GM12878 (cell line): ENCODE data around the gene NR0B1. TPM values are rescaled to one million over a fixed set of nuclear protein-coding genes. Genes with fewer than 3 reads are reported as not detected.

Source experiments
- ATAC-seq: fragments of 200-7000 bp; cut with Tn5 transposase; 3 replicates; pipeline ENCODE4 v1.9.1; 2020; ENCODE audit warnings: mild to moderate bottlenecking, moderate library complexity
- BruUV-seq: library from RNA; stranded (reverse); fragments of 400-500 nt; replicated peaks from 2 replicates; lab custom pipeline; 2021; lab: Mats Ljungman, UMichigan
- CTCF ChIA-PET: fragments of 300-600 bp; sonication (Branson Sonifier 250); formaldehyde crosslinking; extraction: SDS; loops from one replicate; lab custom pipeline; 2021; ENCODE audit warnings: inconsistent platforms; lab: Yijun Ruan, JAX
- POLR2A ChIA-PET: fragments of 350-600 bp; formaldehyde crosslinking; extraction: SDS; loops from one replicate; lab custom pipeline; 2021; ENCODE audit warnings: inconsistent platforms; lab: Charles Lee
- RAD21 ChIA-PET: fragments of 300-600 bp; sonication (Branson Sonifier 250); formaldehyde crosslinking; loops from one replicate; lab custom pipeline; 2023; ENCODE audit warnings: antibody characterized with exemption; ENCODE audit not compliant: unreplicated experiment; lab: Charles Lee
- SMC1A ChIA-PET: fragments of 300-600 bp; sonication (Branson Sonifier 250); formaldehyde crosslinking; loops from one replicate; lab custom pipeline; 2023; ENCODE audit not compliant: unreplicated experiment, uncharacterized antibody; lab: Charles Lee
- DNase-seq: peaks from one replicate; pipeline ENCODE4 v3.0.0-alpha.2; 2011; ENCODE audit warnings: low read depth, low spot score
- FAIRE-seq: peaks from 3 replicates; lab custom pipeline; 2011; peaks lifted over from hg19 to GRCh38; lab: Jason Lieb, UNC
- H2AFZ ChIP-seq: 2 replicates; pipeline ENCODE4 v1.6.0; 2011; ENCODE audit warnings: low read depth, low read length, control low read depth; ENCODE audit not compliant: control insufficient read depth
- H3K27ac ChIP-seq: 2 replicates; pipeline ENCODE4 v1.5.1; 2011; ENCODE audit warnings: control low read depth; ENCODE audit not compliant: control insufficient read depth, insufficient read depth
- H3K27me3 ChIP-seq, 2 experiments: replicated peaks in 1 of 2; 2 replicates each; pipeline versions ENCODE4 v1.6.0 to v1.6.1; 2011; ENCODE audit warnings: low read length in 1 of 2; ENCODE audit not compliant: control insufficient read depth in 2 of 2, insufficient read depth in 2 of 2
- H3K36me3 ChIP-seq, 2 experiments: 2 replicates each; pipeline ENCODE4 v1.5.1; 2011; ENCODE audit warnings: low read length in 1 of 2; ENCODE audit not compliant: control insufficient read depth in 2 of 2, insufficient read depth in 2 of 2
- H3K4me1 ChIP-seq: 2 replicates; pipeline ENCODE4 v1.6.1; 2011; ENCODE audit warnings: mild to moderate bottlenecking, low read length, moderate library complexity, mixed read lengths; ENCODE audit not compliant: control insufficient read depth, insufficient read depth
- H3K4me2 ChIP-seq: 2 replicates; pipeline ENCODE4 v1.6.0; 2011; ENCODE audit warnings: control low read depth; ENCODE audit not compliant: control insufficient read depth, insufficient read depth
- H3K4me3 ChIP-seq: fragments of 200-600 bp; sonication (generic); 2 replicates; pipeline ENCODE4 v1.5.1; 2016
- H3K79me2 ChIP-seq: 2 replicates; pipeline ENCODE4 v1.6.0; 2011; ENCODE audit warnings: low read length; ENCODE audit not compliant: control insufficient read depth, insufficient read depth
- H3K9ac ChIP-seq: 2 replicates; pipeline ENCODE4 v1.8.0; 2011; ENCODE audit warnings: low read length, control low read depth, mixed read lengths; ENCODE audit not compliant: control insufficient read depth, insufficient read depth
- H3K9me3 ChIP-seq: replicated peaks from 3 replicates; pipeline ENCODE4 v1.5.1; 2011; ENCODE audit warnings: mild to moderate bottlenecking, low read length; ENCODE audit not compliant: control insufficient read depth, insufficient read depth
- H4K20me1 ChIP-seq: 2 replicates; pipeline ENCODE4 v1.6.0; 2011; ENCODE audit not compliant: control insufficient read depth, insufficient read depth
- BCL11A ChIP-seq: IDR thresholded peaks from 2 replicates; pipeline ENCODE4 v1.6.1; 2011; ENCODE audit warnings: low read depth, low read length
- CHD4 ChIP-seq: fragments of 200-600 bp; sonication (generic); IDR thresholded peaks from 2 replicates; pipeline ENCODE4 v1.6.1; 2016; ENCODE audit warnings: mild to moderate bottlenecking
- MEF2A ChIP-seq: IDR thresholded peaks from 2 replicates; pipeline ENCODE4 v1.6.1; 2011; ENCODE audit warnings: low read depth, mild to moderate bottlenecking, low read length, moderate library complexity; ENCODE audit not compliant: insufficient read depth
- NR2F1 ChIP-seq: fragments of 450-650 bp; conservative IDR thresholded peaks from 2 replicates; pipeline ENCODE4 v1.6.1; 2017; ENCODE audit warnings: mild to moderate bottlenecking
- RAD21 ChIP-seq: IDR thresholded peaks from 2 replicates; pipeline ENCODE4 v1.6.1; 2011; ENCODE audit warnings: mild to moderate bottlenecking, low read depth, low read length, moderate library complexity; ENCODE audit not compliant: insufficient read depth
- RAD51 ChIP-seq: fragments of 450-650 bp; IDR thresholded peaks from 2 replicates; pipeline ENCODE4 v1.6.1; 2016; ENCODE audit warnings: moderate library complexity, mild to moderate bottlenecking, inconsistent platforms
- SIX5 ChIP-seq: IDR thresholded peaks from 2 replicates; pipeline ENCODE4 v1.6.1; 2011; ENCODE audit warnings: mild to moderate bottlenecking, low read depth, low read length, moderate library complexity; ENCODE audit not compliant: severe bottlenecking
- SMAD5 ChIP-seq: IDR thresholded peaks from 2 replicates; pipeline ENCODE4 v1.6.1; 2016; ENCODE audit warnings: antibody characterized with exemption, low read depth
- SUZ12 ChIP-seq: fragments of 200-600 bp; sonication (generic); IDR thresholded peaks from one replicate; pipeline ENCODE4 v1.6.1; 2018; ENCODE audit warnings: antibody characterized with exemption, mild to moderate bottlenecking; ENCODE audit not compliant: unreplicated experiment
- YBX1 ChIP-seq: fragments of 450-650 bp; IDR thresholded peaks from 2 replicates; pipeline ENCODE4 v1.6.1; 2016; ENCODE audit warnings: antibody characterized with exemption
- ZNF384 ChIP-seq: IDR thresholded peaks from 2 replicates; pipeline ENCODE4 v1.6.1; 2012; ENCODE audit warnings: low read depth, mild to moderate bottlenecking, low read length, improper control_type of control experiment, borderline replicate concordance
- WGBS: methylation state at CpG from one replicate; pipeline ENCODE4 v1.1.6; 2016; ENCODE audit warnings: low lambda C conversion rate; ENCODE audit not compliant: insufficient replicate concordance, insufficient coverage; ENCODE audit errors: missing lambda C conversion rate; 5-methylcytosine and 5-hydroxymethylcytosine counted together
- in situ Hi-C: fragments of 300-500 bp; cut with MboI; formaldehyde crosslinking; loops from 9 replicates; pipeline ENCODE4 v1.14.3; 2018; ENCODE audit warnings: mixed read lengths
- intact Hi-C: fragments of 100-400 bp; cut with micrococcal nuclease; formaldehyde crosslinking; loops from one replicate; pipeline ENCODE4 v1.14.2; 2022; ENCODE audit not compliant: unreplicated experiment
- polyA plus RNA-seq, 11 experiments: library from polyadenylated mRNA; depleted of rRNA in 4 of 11; unstranded in 6 of 11; stranded (reverse) in 5 of 11; fragments of >200 nt; fragmentation: Nextera tagmentation in 4 of 11; fragmentation: Illumina TruSeq in 1 of 11; extraction: Ambion mirVana in 4 of 11; extraction: Trizol in 1 of 11; gene quantifications; 1 replicate in 1 of 11; 2 replicates in 10 of 11; pipeline versions ENCODE4 v1.2.1 to v1.2.3, GENCODE V29; 2011 to 2016; ENCODE audit warnings: inconsistent platforms in 2 of 11, missing spikeins in 2 of 11, low read depth in 1 of 11
- total RNA-seq, 4 experiments: library from RNA; depleted of rRNA in 3 of 4; stranded (reverse); fragments of >200 nt in 3 of 4; fragmentation: Illumina TruSeq in 1 of 4; extraction: Trizol in 1 of 4; gene quantifications; 2 replicates each; pipeline versions ENCODE4 v1.2.1 to v1.2.3, GENCODE V29; 2013 to 2021
- TF ChIP-seq, protein P1 (sequence below): IDR thresholded peaks from 2 replicates; pipeline ENCODE4 v1.6.1; 2011; ENCODE audit warnings: borderline replicate concordance, low read depth, mild to moderate bottlenecking, moderate library complexity, low read length; ENCODE audit not compliant: insufficient read depth, poor library complexity, severe bottlenecking
- TF ChIP-seq, protein P2 (sequence below): fragments of 450-650 bp; IDR thresholded peaks from 2 replicates; pipeline ENCODE4 v1.6.1; 2017; ENCODE audit warnings: mild to moderate bottlenecking, low read depth, inconsistent platforms; ENCODE audit not compliant: poor library complexity, severe bottlenecking

Gene NR0B1
- total and polyA plus RNA-seq, 10 of the 15 experiments (the other 5 are each of a cell fraction or from before 2014, with no cell fraction given): not detected

DNA sequence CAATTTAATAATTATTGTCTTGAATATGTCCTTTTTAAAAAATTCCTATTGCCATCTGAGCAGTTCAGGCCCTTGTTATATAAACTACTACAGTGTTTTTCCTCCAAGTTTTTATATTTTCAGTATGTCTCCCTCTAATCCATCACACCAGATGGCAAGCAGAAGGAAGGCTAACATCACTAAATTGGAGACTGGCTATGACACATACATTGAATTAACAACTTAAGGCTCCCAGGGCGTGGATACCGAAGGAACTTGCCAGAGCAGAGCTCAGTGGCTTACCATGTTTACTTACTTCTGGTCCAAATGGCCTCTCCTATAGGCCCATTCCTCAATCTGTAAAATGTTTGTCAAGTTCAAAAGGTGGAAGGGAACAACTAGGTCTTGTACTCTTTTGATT, 49.3 kb downstream of the NR0B1 start:
- intact Hi-C loops: no loop called here
- Histone ChIP-seq H3K27ac (no peak overlapping the region), H3K4me1 (no peaks in the 10 kb centered on the region), H3K79me2 (no peaks in the 10 kb centered on the region), H3K9ac (no peak overlapping the region), H3K4me2 (no peak overlapping the region), H2AFZ (no peak overlapping the region), H4K20me1 (no peaks in the 10 kb centered on the region), H3K4me3 (no peak overlapping the region), H3K27me3 (no peaks in the 10 kb centered on the region), H3K36me3 (no peaks in the 10 kb centered on the region), H3K9me3 (no peaks in the 10 kb centered on the region; the same call in 2 of the 3 replicates)
- no peak for FAIRE-seq
- no TSS peak for BruUV-seq
- 3% methylated on average over 2 of the region's 2 CpGs for WGBS
- CTCF ChIA-PET: no interaction called here
- ATAC-seq: no peak
- RAD21 ChIA-PET: no interaction called here
- in situ Hi-C loops: no loop called here
- POLR2A ChIA-PET: no interaction called here
- DNase-seq: no peak
- SMC1A ChIA-PET: no interaction called here
- TF ChIP-seq ZNF384 (no peak), BCL11A (no peak), YBX1 (no peak), SUZ12 (no peak), RAD21 (no peak), SMAD5 (no peak), NR2F1 (no peak), CHD4 (no peak), SIX5 (no peak), MEF2A (no peak), RAD51 (no peak)
- TF ChIP-seq, protein P1, sequence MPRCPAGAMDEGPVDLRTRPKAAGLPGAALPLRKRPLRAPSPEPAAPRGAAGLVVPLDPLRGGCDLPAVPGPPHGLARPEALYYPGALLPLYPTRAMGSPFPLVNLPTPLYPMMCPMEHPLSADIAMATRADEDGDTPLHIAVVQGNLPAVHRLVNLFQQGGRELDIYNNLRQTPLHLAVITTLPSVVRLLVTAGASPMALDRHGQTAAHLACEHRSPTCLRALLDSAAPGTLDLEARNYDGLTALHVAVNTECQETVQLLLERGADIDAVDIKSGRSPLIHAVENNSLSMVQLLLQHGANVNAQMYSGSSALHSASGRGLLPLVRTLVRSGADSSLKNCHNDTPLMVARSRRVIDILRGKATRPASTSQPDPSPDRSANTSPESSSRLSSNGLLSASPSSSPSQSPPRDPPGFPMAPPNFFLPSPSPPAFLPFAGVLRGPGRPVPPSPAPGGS: no peak
- TF ChIP-seq, protein P2, sequence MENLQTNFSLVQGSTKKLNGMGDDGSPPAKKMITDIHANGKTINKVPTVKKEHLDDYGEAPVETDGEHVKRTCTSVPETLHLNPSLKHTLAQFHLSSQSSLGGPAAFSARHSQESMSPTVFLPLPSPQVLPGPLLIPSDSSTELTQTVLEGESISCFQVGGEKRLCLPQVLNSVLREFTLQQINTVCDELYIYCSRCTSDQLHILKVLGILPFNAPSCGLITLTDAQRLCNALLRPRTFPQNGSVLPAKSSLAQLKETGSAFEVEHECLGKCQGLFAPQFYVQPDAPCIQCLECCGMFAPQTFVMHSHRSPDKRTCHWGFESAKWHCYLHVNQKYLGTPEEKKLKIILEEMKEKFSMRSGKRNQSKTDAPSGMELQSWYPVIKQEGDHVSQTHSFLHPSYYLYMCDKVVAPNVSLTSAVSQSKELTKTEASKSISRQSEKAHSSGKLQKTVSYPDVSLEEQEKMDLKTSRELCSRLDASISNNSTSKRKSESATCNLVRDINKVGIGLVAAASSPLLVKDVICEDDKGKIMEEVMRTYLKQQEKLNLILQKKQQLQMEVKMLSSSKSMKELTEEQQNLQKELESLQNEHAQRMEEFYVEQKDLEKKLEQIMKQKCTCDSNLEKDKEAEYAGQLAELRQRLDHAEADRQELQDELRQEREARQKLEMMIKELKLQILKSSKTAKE: no peak

Other genes starting within 250 kb of the NR0B1 start
- gene MAGEB2, start 93.8 kb downstream of the NR0B1 start, total RNA-seq (2014; rRNA removed): not detected in 2 replicates
- not detected in 2 replicates for gene MAGEB2, start 93.8 kb downstream of the NR0B1 start, total RNA-seq (2014; rRNA removed; fragmentation: Illumina TruSeq; extraction: Trizol)
- not detected in 2 replicates for gene MAGEB2, start 93.8 kb downstream of the NR0B1 start, total RNA-seq (2021)
- not detected in 2 replicates for gene MAGEB2, start 93.8 kb downstream of the NR0B1 start, polyA plus RNA-seq (2011; rRNA removed)
- not detected in 2 replicates for gene MAGEB2, start 93.8 kb downstream of the NR0B1 start, polyA plus RNA-seq (2014; fragmentation: Illumina TruSeq; extraction: Trizol)
- gene MAGEB2, start 93.8 kb downstream of the NR0B1 start, polyA plus RNA-seq (2014; fragmentation: Nextera tagmentation; extraction: Ambion mirVana): not detected
- gene MAGEB2, start 93.8 kb downstream of the NR0B1 start, polyA plus RNA-seq (2014; rRNA removed): not detected in 2 replicates
- not detected for gene MAGEB2, start 93.8 kb downstream of the NR0B1 start, polyA plus RNA-seq (2016; fragmentation: Nextera tagmentation; extraction: Ambion mirVana)
- not detected in 2 replicates for gene MAGEB3, start 78.7 kb downstream of the NR0B1 start, total RNA-seq (2014; rRNA removed)
- gene MAGEB3, start 78.7 kb downstream of the NR0B1 start, total RNA-seq (2014; rRNA removed; fragmentation: Illumina TruSeq; extraction: Trizol): not detected in 2 replicates
- gene MAGEB3, start 78.7 kb downstream of the NR0B1 start, total RNA-seq (2021): not detected in 2 replicates
- gene MAGEB3, start 78.7 kb downstream of the NR0B1 start, polyA plus RNA-seq (2011; rRNA removed): not detected in 2 replicates
- gene MAGEB3, start 78.7 kb downstream of the NR0B1 start, polyA plus RNA-seq (2014; fragmentation: Illumina TruSeq; extraction: Trizol): not detected in 2 replicates
- gene MAGEB3, start 78.7 kb downstream of the NR0B1 start, polyA plus RNA-seq (2014; fragmentation: Nextera tagmentation; extraction: Ambion mirVana): not detected
- not detected in 2 replicates for gene MAGEB3, start 78.7 kb downstream of the NR0B1 start, polyA plus RNA-seq (2014; rRNA removed)
- not detected for gene MAGEB3, start 78.7 kb downstream of the NR0B1 start, polyA plus RNA-seq (2016; fragmentation: Nextera tagmentation; extraction: Ambion mirVana)
- not detected in 2 replicates for gene MAGEB4, start 67.4 kb downstream of the NR0B1 start, total RNA-seq (2014; rRNA removed)
- gene MAGEB4, start 67.4 kb downstream of the NR0B1 start, total RNA-seq (2014; rRNA removed; fragmentation: Illumina TruSeq; extraction: Trizol): not detected in 2 replicates
- not detected in 2 replicates for gene MAGEB4, start 67.4 kb downstream of the NR0B1 start, total RNA-seq (2021)
- not detected in 2 replicates for gene MAGEB4, start 67.4 kb downstream of the NR0B1 start, polyA plus RNA-seq (2011; rRNA removed)
- 0.04 TPM in 1 of 2 replicates, not detected in the other for gene MAGEB4, start 67.4 kb downstream of the NR0B1 start, polyA plus RNA-seq (2014; fragmentation: Illumina TruSeq; extraction: Trizol)
- gene MAGEB4, start 67.4 kb downstream of the NR0B1 start, polyA plus RNA-seq (2014; fragmentation: Nextera tagmentation; extraction: Ambion mirVana): not detected
- gene MAGEB4, start 67.4 kb downstream of the NR0B1 start, polyA plus RNA-seq (2014; rRNA removed): not detected in 2 replicates
- gene MAGEB4, start 67.4 kb downstream of the NR0B1 start, polyA plus RNA-seq (2016; fragmentation: Nextera tagmentation; extraction: Ambion mirVana): not detected
- gene MAGEB1, start 62.2 kb downstream of the NR0B1 start, total RNA-seq (2014; rRNA removed): not detected in 2 replicates
- not detected in 2 replicates for gene MAGEB1, start 62.2 kb downstream of the NR0B1 start, total RNA-seq (2014; rRNA removed; fragmentation: Illumina TruSeq; extraction: Trizol)
- not detected in 2 replicates for gene MAGEB1, start 62.2 kb downstream of the NR0B1 start, total RNA-seq (2021)
- 0.04 and 0.06 TPM in 2 replicates for gene MAGEB1, start 62.2 kb downstream of the NR0B1 start, polyA plus RNA-seq (2011; rRNA removed)
- gene MAGEB1, start 62.2 kb downstream of the NR0B1 start, polyA plus RNA-seq (2014; fragmentation: Illumina TruSeq; extraction: Trizol): not detected in 2 replicates
- not detected for gene MAGEB1, start 62.2 kb downstream of the NR0B1 start, polyA plus RNA-seq (2014; fragmentation: Nextera tagmentation; extraction: Ambion mirVana)
- gene MAGEB1, start 62.2 kb downstream of the NR0B1 start, polyA plus RNA-seq (2014; rRNA removed): 0.06 TPM in 1 of 2 replicates, not detected in the other
- gene MAGEB1, start 62.2 kb downstream of the NR0B1 start, polyA plus RNA-seq (2016; fragmentation: Nextera tagmentation; extraction: Ambion mirVana): not detected